Tibial nerve (tissue), 4 donors: ENCODE results near the gene SCAMP2.

Experiments
- EP300 ChIP-seq, 2 donors: sonication (generic); formaldehyde crosslinking; IDR thresholded peaks; one replicate each; pipeline ENCODE4 v1.6.1; 2017; ENCODE audit warnings: antibody characterized with exemption in 2 of 2, mild to moderate bottlenecking in 1 of 2
- POLR2A ChIP-seq, 2 donors: fragments of 450-650 bp; IDR thresholded peaks; one replicate each; pipeline ENCODE4 v1.6.1; 2017; ENCODE audit warnings: antibody characterized with exemption in 2 of 2, mild to moderate bottlenecking in 2 of 2, moderate library complexity in 2 of 2
- TF ChIP-seq, protein P1 (sequence below), 5 experiments: fragments of 200-600 bp in 3 of 5; fragments of 450-650 bp in 2 of 5; sonication (generic) in 3 of 5; IDR thresholded peaks; one replicate each; pipeline ENCODE4 v1.5.1; 2016 to 2019; ENCODE audit warnings: antibody characterized with exemption in 5 of 5, mild to moderate bottlenecking in 3 of 5, moderate library complexity in 2 of 5

DNA sequence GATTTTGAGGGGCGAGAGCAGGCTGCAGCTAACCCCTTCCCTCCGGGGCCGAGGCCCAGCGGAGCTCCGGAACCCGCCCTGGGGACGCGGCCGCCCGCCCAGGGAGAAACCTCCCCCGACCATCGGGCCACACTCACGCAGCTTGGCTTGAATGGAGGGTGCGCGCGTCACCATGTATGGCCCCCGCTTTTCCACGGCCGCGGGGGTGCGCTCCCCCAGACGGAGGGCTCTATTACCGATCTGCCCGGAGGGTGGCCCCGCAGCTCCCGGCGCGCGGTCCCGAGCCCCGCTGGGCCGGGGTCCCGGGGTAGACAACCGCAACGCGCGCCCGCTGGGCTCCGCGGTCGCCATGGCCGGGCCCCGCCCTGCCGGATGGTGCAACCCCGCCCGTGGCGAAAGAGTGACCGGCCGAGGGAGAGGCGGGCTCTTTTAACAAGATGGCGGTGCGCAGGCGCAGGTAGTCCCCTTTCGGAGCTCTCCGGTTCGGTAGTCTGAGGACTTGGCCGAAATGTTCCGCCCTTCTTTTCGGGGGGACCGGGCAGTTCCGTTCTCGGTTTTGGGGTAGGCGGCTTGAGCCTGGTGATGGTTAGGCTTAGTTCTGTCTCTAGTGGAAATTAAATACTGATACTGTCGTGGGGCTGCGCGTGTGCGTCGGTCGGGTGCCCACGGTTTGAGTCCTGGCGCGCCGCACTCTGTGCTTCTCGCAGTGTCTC is 33.4 kb upstream of the SCAMP2 start, which contains the start of gene FAM219B:
- TF ChIP-seq, protein P1, sequence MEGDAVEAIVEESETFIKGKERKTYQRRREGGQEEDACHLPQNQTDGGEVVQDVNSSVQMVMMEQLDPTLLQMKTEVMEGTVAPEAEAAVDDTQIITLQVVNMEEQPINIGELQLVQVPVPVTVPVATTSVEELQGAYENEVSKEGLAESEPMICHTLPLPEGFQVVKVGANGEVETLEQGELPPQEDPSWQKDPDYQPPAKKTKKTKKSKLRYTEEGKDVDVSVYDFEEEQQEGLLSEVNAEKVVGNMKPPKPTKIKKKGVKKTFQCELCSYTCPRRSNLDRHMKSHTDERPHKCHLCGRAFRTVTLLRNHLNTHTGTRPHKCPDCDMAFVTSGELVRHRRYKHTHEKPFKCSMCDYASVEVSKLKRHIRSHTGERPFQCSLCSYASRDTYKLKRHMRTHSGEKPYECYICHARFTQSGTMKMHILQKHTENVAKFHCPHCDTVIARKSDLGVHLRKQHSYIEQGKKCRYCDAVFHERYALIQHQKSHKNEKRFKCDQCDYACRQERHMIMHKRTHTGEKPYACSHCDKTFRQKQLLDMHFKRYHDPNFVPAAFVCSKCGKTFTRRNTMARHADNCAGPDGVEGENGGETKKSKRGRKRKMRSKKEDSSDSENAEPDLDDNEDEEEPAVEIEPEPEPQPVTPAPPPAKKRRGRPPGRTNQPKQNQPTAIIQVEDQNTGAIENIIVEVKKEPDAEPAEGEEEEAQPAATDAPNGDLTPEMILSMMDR (IDR thresholded peaks at IDR 0.05), result peak in 1 of 5 experiments; percentile 38
- TF ChIP-seq EP300 (IDR thresholded peaks at IDR 0.05), result peak; percentile 42 to 87
- TF ChIP-seq POLR2A (IDR thresholded peaks at IDR 0.05), result peak; percentile 76 to 93
